NCI-H524 treated with DMSO at 0.1 percent for 48 hours (cell line): Measurements from ENCODE around the gene TOP1.

Experiments
- DNase-seq: peaks from one replicate; lab custom pipeline; 2025; lab: John Stamatoyannopoulos, UW

The TOP1 gene

DNA sequence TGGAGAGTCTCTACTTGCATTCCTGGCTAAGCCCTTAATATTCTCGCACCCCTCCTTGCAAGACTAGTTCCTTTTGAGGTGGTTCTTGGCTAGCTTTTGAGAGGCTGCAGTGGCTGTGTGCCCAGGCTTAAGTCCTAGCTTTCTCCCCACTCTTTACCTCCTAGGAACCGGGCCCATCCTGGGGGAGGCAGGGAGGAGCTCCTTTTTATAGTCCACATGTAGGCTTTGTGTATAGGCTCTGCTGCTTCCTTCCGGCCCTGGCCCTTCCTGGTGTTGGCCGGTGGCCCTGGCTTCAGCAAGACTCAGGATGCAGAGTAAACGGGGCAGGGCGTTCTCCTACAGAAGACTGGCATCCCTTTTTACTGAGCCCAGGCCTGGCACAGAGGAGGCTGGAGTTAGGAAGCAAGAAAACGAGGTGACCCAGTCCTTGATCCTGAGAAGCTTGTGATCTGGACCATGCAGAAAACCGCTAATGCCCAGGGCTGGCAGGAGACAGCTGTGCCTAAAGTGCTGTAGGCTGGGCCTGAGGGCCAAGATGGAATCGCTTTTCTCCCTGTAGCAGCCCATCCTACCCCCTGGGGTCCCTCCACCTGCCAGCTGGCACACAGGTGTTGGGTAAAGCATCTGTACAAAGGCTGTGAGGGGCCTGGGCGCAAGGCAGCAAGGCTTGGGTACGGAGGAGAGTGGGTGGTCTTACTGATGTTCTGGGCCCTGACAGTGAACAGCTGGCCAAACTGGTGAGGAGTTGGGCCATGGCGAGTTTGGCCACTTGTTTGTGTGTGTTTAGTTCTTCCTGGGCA, 117.4 kb downstream of the TOP1 start:
- DNase-seq = no peak

DNA sequence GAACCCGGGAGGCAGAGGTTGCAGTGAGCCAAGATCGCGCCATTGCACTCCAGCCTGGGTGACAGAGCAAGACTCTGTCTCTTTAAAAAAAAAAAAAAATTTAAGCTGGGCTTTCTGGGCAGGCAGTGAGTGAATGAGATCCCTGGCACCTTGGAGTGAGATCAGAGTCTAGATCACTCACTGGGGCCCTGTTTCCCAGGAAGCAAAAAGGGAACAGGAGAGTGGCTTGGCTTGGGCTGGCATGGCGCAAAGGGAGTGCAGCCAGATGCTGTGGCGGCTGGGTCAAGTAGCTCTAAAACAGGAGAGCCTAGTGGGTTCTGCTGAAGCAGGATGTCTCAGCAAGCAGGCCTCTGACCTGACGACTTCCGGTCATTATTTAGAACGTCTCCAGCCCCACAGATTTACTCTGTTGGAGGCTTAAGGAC, 119.2 kb downstream of the TOP1 start:
- no peak for DNase-seq

- DNase-seq = no peak
Measured at GRCh38 chr20:41148942-41149341, 120.3 kb downstream of the TOP1 start.

DNA sequence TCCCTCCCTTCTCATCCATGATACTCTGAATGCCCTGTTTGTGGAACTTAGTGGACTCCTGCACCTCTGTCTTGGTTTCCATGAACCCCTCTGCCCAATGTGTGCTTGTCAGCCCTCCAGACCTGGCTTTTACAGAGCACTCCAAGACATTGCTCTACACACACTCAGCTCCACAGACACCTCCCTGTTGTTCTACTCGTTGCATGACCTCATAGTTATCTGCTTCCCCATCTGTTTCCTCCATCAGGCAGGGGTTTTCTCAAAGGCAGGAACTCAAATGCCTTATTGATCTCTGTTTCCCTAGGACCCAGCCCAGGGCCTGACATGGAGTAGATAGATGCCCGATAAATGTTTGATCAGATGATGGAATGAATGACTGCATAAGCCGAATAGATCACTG, 122.0 kb downstream of the TOP1 start:
- DNase-seq = no peak

DNA sequence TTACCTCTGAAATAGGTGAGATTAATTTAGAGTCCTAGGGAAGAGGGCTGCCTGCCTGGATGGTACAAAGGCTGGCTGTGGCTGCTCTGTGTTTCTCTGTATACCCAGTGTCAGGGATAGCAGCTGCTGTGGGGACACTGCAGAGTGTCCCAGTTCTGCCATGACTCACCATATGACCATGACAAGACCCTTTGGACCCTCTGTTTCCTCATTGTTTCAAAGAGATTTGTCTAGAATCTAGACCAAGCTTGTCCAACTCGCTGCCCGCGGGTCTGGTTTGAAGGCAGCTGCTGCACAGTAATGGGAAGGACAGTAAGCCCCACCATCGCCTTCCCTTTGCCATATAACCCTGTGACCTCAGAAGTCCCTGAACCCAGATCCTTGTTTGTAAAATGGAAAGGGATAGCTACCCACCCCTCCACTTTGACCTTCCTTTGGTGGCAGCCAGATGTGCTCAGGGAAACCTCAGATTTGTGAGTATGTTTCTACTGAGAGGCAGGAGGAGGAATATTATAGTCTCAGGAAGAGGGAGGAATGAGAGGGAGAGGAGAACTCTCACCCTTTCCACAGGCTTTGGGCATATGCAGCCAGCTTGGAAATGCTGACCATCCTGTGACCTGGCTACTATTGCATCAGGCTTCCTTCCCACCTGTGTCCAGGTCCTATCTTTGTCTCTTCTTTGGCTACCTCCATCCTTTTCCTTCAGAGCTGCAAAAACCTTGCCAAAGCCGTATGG, 122.7 kb downstream of the TOP1 start:
- no peak for DNase-seq

DNA sequence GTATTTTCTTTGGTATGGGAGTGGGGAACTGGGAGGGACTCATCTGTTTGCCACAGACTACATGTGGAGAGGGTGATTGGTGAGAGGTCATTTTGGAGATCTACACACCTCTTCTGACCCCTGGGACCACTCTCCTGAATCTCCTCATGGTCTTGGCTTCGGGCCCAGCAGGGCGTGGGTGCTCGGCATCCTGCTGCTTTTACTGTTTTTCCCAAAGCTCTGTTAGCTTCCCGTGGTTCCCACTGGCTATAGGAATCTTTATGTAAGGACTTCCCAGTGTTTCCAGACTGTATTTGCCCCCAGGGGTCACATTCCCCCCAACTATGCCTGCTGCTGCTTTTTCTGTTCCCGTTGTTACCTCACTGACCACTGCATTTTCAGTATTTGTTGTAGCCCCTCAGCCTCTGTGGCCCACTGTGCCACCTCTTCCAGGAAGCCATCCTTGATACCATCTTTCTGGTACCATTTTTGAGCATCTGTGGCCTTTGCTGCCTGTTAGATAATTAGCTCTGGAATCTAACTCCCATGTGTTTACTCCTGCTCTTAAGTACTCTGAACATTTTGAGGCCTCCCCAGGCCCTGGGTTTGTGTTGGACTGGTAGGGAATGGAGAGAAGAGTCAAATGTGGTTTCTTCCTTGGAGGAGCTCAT, 123.6 kb downstream of the TOP1 start:
- DNase-seq = no peak

- no peak for DNase-seq
Measured at GRCh38 chr20:41154436-41155176, 126.0 kb downstream of the TOP1 start.

DNA sequence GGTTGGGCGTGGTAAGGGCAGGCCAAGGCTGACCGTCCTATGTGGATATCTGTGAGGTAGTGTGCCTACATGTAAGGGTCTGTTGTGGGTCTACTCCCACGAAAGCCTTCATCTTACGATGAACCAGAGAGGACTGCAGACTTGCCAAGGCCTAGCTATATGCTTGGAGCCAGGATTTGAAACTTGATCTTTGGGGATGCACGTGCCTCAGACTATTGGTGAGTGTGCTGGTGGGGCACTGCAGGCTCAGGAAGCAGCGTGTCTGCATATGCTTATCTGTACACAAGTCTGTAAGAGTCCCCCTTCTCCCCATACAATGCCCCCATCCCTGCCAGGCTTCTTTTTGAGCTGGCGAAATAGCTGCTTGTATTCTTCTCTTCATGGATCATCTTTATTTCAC, 126.6 kb downstream of the TOP1 start:
- no peak for DNase-seq

DNA sequence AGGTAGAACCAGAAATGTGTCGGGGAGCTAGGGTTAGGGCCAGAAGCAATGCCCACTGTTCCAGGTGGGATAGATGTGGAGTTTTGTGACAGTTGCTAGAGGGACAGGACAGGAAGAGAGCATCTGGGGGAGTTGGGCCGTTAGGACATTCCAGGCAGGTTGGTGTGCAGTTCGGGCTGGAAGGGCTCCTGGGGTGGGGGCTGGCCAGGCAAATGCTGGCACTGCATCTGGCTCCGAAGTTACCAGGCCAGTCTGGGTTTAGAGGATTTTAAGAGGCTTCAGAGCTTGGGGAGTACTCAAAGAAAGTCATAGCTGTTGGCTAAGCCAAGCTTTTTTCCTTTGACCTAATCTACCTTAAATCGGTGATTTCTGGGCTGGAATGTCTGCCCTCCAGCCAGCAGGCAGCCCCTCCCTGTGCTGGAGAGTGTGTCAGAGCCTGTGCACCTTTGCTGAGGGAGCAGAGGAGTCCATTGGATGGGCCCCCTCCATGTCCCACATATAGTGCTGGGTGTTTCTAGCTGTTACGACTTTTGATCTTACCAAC, 129.5 kb downstream of the TOP1 start:
- DNase-seq = no peak

GRCh38 chr20:41159547-41159946, 130.9 kb downstream of the TOP1 start:
- DNase-seq = no peak

- DNase-seq = no peak
Measured at GRCh38 chr20:41160686-41161085, 132.1 kb downstream of the TOP1 start.

- no peak for DNase-seq
Measured at GRCh38 chr20:41161886-41162285, 133.3 kb downstream of the TOP1 start.

DNA sequence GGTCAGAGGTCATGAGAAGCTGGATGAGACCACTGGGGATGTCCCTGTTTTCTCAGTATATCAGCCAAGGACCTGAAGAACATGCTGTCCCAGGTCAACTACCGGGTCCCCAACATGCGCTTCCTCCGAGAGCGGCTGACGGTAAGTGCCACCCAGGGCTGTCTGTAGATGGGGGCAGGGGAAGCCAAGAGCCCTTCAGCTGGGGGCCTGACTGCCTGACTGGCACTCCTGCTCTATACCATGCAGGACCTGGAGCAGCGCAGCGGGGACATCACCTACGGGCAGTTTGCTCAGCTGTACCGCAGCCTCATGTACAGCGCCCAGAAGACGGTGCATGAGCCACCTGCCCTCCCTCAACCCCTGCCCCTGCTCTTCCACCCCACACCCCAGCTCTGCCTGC, 133.8 kb downstream of the TOP1 start:
- no peak for DNase-seq

DNA sequence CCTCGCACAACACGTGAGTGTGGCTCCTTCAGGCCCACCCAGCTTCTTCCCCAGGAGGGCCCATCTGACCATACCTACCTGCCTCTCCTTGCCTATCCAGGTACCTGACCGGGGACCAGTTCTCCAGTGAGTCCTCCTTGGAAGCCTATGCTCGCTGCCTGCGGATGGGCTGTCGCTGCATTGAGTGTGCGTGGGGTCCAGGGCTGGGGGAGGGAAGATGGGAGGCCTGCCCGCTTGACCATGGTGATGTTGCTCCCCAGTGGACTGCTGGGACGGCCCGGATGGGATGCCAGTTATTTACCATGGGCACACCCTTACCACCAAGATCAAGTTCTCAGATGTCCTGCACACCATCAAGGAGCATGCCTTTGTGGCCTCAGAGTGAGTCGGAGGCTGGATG, 135.2 kb downstream of the TOP1 start:
- no peak for DNase-seq

DNA sequence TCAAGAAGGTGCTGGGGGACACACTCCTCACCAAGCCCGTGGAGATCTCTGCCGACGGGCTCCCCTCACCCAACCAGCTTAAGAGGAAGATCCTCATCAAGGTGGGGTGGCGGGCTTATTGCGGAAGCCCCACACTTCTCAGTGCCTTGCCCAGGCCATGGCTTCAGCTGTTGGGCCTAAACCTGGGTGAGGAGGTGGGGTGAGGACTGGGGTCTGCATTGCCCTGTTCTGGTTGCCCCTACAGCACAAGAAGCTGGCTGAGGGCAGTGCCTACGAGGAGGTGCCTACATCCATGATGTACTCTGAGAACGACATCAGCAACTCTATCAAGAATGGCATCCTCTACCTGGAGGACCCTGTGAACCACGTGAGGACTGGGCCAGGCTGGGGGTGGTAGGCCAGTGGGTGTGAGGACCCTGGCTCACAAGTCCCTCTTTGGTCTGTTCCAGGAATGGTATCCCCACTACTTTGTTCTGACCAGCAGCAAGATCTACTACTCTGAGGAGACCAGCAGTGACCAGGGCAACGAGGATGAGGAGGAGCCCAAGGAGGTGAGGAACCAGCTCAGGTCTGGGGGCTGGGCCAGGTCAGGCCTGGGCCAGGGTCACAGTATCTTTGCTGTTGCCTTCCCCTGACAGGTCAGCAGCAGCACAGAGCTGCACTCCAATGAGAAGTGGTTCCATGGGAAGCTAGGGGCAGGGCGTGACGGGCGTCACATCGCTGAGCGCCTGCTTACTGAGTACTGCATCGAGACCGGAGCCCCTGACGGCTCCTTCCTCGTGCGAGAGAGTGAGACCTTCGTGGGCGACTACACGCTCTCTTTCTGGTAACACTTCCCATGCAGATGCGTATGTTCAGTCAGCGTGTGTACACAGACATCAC, 136.6 kb downstream of the TOP1 start:
- DNase-seq = no peak

- no peak for DNase-seq
Measured at GRCh38 chr20:41166201-41167117, 137.8 kb downstream of the TOP1 start.

- DNase-seq = no peak
Measured at GRCh38 chr20:41167118-41167470, 138.5 kb downstream of the TOP1 start.

DNA sequence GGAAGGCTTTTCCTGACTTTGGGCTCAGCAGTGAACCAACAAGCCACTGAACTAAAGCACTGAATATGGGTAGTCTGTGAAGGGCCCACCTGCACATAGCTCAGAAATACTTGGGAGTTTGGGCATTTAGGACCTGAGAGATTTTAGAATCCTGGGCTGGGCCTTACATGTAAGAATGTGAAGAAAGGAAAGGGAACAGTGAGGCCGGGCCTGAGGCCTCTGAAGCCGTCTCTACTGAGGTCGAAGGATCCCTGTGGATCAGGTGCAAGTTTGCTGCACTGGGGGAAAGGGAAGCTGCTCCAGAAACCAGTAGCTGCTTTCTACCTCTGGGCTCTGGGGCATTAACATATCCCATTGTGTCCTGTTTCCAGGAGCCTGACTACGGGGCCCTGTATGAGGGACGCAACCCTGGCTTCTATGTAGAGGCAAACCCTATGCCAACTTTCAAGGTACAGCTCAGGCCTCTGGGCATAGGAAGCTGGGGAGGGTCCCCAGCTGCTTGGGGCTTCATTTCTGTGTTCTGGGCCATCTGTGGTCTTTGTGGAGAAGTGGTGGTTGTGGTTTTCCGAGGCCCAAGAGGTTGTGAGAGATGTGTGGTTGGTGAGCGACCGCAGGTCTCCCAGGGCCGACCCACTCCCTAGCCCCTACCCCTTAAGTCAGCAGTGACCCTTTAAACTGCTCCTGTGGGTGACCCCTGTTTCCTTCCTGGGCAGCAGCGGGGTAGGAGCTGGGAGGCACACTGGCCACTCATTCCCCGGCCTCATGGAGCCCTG, 139.0 kb downstream of the TOP1 start:
- DNase-seq = no peak
